OCI-LY3 (cell line): Measurements from ENCODE around the gene SLC6A2.

Source experiments
- H2AFZ ChIP-seq: fragments of 200-600, 300-600 bp; shearing (Covaris generic); 2 replicates; pipeline ENCODE4 v1.6.0; 2014; ENCODE audit warnings: antibody characterized with exemption, low read depth, low read length
- H3K27ac ChIP-seq: fragments of 200-600, 300-600 bp; sonication (generic); 2 replicates; pipeline ENCODE4 v1.5.1; 2014; ENCODE audit warnings: mild to moderate bottlenecking, low read length, moderate library complexity, mixed read lengths
- H3K27me3 ChIP-seq: fragments of 200-600, 300-600 bp; sonication (generic); 2 replicates; pipeline ENCODE4 v1.6.1; 2014; ENCODE audit warnings: low read depth, low read length, mixed read lengths
- H3K36me3 ChIP-seq: fragments of 200-600, 300-600 bp; sonication (generic); replicated peaks from 2 replicates; pipeline ENCODE3; 2014; ENCODE audit warnings: low read depth, low read length, mixed read lengths
- H3K4me1 ChIP-seq: fragments of 300-600, 200-600 bp; sonication (generic); 2 replicates; pipeline ENCODE4 v1.6.1; 2014; ENCODE audit warnings: low read length, mixed read lengths
- H3K4me2 ChIP-seq: fragments of 200-600, 300-600 bp; sonication (generic); 2 replicates; pipeline ENCODE4 v1.6.1; 2014; ENCODE audit warnings: low read length, mixed read lengths
- H3K4me3 ChIP-seq: fragments of 300-600, 200-600 bp; sonication (generic); 2 replicates; pipeline ENCODE4 v1.5.1; 2014; ENCODE audit warnings: antibody characterized with exemption, mild to moderate bottlenecking, low read length, moderate library complexity
- H3K79me2 ChIP-seq: fragments of 300-600, 200-600 bp; shearing (Covaris generic); 2 replicates; pipeline ENCODE4 v1.6.1; 2014; ENCODE audit warnings: mild to moderate bottlenecking, low read length, mixed read lengths
- H3K9ac ChIP-seq: fragments of 300-600, 200-600 bp; shearing (Covaris generic); 2 replicates; pipeline ENCODE4 v1.6.0; 2014; ENCODE audit warnings: mild to moderate bottlenecking, low read length, moderate library complexity
- H3K9me3 ChIP-seq: fragments of 200-600, 300-600 bp; shearing (Covaris generic); 2 replicates; pipeline ENCODE4 v1.6.1; 2014; ENCODE audit warnings: low read length, mixed read lengths; ENCODE audit not compliant: insufficient read depth
- H4K20me1 ChIP-seq: fragments of 200-600, 300-600 bp; sonication (generic); 2 replicates; pipeline ENCODE4 v1.6.1; 2016; ENCODE audit warnings: low read length, mixed read lengths; ENCODE audit not compliant: insufficient read depth
- CTCF ChIP-seq: fragments of 200-600, 300-600 bp; sonication (generic); IDR thresholded peaks from 2 replicates; pipeline ENCODE4 v1.5.1; 2014; ENCODE audit warnings: antibody characterized with exemption, low read length, low read depth
- EZH2phosphoT487 ChIP-seq: fragments of 200-600 bp; shearing (Covaris generic); IDR thresholded peaks from 2 replicates; pipeline ENCODE4 v1.6.1; 2018; ENCODE audit warnings: antibody characterized with exemption, mixed run types, low read depth

Gene SLC6A2

GRCh38 chr16:55647343-55647742, 8.4 kb upstream of the SLC6A2 start:
- no peak overlapping the region for H2AFZ ChIP-seq
- H3K9ac ChIP-seq, result no peak overlapping the region
- H3K36me3 ChIP-seq, result no peaks in the 10 kb centered on the region
- no peaks in the 10 kb centered on the region for H4K20me1 ChIP-seq
- no peak overlapping the region for H3K4me3 ChIP-seq
- H3K9me3 ChIP-seq, result no peaks in the 10 kb centered on the region
- no peak overlapping the region for H3K27ac ChIP-seq
- H3K4me2 ChIP-seq, result no peak overlapping the region
- H3K4me1 ChIP-seq, result no peaks in the 10 kb centered on the region
- H3K79me2 ChIP-seq, result no peaks in the 10 kb centered on the region
- 0 out of 2 replicates have a peak, but pooled peaks cover 3% of the 10 kb centered on the region for H3K27me3 ChIP-seq
- TF ChIP-seq EZH2phosphoT487, result no peak
- TF ChIP-seq CTCF, result no peak

- TF ChIP-seq CTCF (no peak), EZH2phosphoT487 (no peak)
- H2AFZ ChIP-seq, result no peak overlapping the region
- H3K9ac ChIP-seq, result no peak overlapping the region
- no peaks in the 10 kb centered on the region for H4K20me1 ChIP-seq
- no peaks in the 10 kb centered on the region for H3K9me3 ChIP-seq
- H3K4me2 ChIP-seq, result no peak overlapping the region
- no peaks in the 10 kb centered on the region for H3K79me2 ChIP-seq
- 0 out of 2 replicates have a peak, but pooled peaks cover 3% of the 10 kb centered on the region for H3K27me3 ChIP-seq
- H3K27ac ChIP-seq, result no peak overlapping the region
- no peaks in the 10 kb centered on the region for H3K4me1 ChIP-seq
- no peaks in the 10 kb centered on the region for H3K36me3 ChIP-seq
- H3K4me3 ChIP-seq, result no peak overlapping the region
Measured at GRCh38 chr16:55647798-55648197, 8.0 kb upstream of the SLC6A2 start.

- 0 out of 2 replicates have a peak, but pooled peaks cover 3% of the 10 kb centered on the region for H3K27me3 ChIP-seq
- H2AFZ ChIP-seq, result no peak overlapping the region
- H3K9ac ChIP-seq, result no peak overlapping the region
- H3K27ac ChIP-seq, result no peak overlapping the region
- H3K4me1 ChIP-seq, result no peaks in the 10 kb centered on the region
- no peaks in the 10 kb centered on the region for H3K79me2 ChIP-seq
- H3K36me3 ChIP-seq, result no peaks in the 10 kb centered on the region
- H3K9me3 ChIP-seq, result no peaks in the 10 kb centered on the region
- no peak overlapping the region for H3K4me2 ChIP-seq
- no peaks in the 10 kb centered on the region for H4K20me1 ChIP-seq
- no peak overlapping the region for H3K4me3 ChIP-seq
- TF ChIP-seq CTCF (no peak), EZH2phosphoT487 (no peak)
Measured at GRCh38 chr16:55651841-55652824, 3.7 kb upstream of the SLC6A2 start.

- Histone ChIP-seq H3K9me3 (no peaks in the 10 kb centered on the region), H3K27ac (no peak overlapping the region)
- no peak for TF ChIP-seq CTCF
- no peak for TF ChIP-seq EZH2phosphoT487
Measured at GRCh38 chr16:55653106-55653505, 2.7 kb upstream of the SLC6A2 start.

More at GRCh38 chr16:55653106-55653505, 2.7 kb upstream of the SLC6A2 start:
- no peaks in the 10 kb centered on the region for H3K36me3 ChIP-seq
- H3K4me2 ChIP-seq, result no peak overlapping the region
- no peaks in the 10 kb centered on the region for H3K4me1 ChIP-seq
- no peaks in the 10 kb centered on the region for H3K79me2 ChIP-seq
- H4K20me1 ChIP-seq, result no peaks in the 10 kb centered on the region
- H3K4me3 ChIP-seq, result no peak overlapping the region
- 0 out of 2 replicates have a peak, but pooled peaks cover 3% of the 10 kb centered on the region for H3K27me3 ChIP-seq
- H3K9ac ChIP-seq, result no peak overlapping the region
- H2AFZ ChIP-seq, result no peak overlapping the region
